Cortex of kidney (tissue), 1 donor: ENCODE results near the gene CHPT1.

Experiments used
- DNase-seq: peaks from one replicate; lab custom pipeline; 2025; lab: John Stamatoyannopoulos, UW

CHPT1 gene

GRCh38 chr12:101685092-101685491 lies 12.3 kb upstream of the CHPT1 start:
- DNase-seq, result no peak

DNA sequence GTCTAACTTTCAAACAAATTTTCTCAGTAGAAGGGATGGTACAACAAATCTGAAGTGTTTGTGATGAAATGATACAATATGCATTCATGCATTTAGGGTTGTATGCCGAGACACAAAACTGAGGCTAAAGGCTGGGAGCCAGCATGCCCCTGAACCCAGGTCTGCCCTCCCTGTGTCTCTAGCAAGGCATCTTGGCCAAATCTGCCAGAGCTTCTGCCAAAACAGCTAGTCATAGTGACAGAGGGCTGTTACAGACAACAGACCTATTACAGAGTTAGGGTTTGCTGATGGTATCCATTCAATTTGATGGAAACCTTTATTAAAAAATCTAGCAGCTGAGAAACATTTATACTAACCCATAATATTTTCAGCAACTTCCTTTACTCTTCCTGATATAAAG lies 11.3 kb upstream of the CHPT1 start:
- DNase-seq, result no peak

- DNase-seq, result no peak
These were observed 6.8 kb upstream of the CHPT1 start for GRCh38 chr12:101690544-101691098.

DNA sequence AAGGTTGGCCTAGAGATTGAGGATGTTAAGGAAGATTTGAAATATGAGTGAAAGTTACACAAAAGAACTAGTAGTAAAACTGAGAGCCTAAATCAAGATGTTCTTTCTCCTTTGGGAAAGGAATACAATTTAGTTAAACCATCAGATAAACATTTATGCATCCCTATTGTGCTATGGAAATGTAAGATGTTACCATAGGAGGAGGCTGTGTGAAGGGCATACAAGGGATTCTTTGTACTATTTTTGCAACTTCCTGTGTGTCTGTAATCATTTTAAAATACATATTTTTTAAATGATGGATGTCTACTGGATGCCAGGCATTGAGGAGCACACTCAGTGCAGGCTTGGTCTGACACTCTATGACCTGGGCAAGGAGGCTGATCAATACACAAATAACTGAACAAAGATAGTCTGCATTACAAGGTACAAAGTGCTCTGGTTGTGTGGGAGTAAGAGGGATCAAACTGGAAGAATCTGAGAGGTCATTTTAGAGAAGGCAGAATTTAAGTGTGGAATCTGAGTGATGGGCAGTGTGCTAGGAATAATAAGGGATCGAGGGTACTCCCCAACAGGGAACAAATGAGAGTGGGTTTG lies 5.8 kb upstream of the CHPT1 start:
- DNase-seq, result no peak

DNA sequence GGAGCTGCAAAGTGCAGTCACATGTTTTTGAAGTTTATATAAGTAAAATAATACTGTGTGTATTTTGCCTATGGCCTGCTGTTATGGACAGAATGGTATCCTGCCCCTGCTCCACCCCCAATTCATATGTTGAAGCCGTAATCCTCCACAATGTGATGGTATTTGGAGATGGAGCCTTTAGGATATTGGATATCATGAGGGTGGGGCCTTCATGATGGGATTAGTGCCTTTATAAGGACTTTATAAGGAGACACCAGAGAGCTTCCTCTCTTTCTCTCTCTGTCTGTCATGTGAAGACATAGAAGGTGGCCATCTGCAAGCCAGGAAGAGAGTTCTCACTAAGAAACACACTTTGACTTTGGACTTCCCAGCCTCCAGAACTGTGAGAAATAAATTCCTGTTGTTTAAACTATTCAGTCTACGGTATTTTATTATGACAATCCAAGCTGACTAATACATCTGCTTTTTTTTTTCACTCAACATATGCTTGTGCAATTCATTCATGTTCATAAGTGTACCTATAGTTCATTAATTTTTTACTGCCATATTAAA lies 3.1 kb upstream of the CHPT1 start:
- DNase-seq, result no peak

DNA sequence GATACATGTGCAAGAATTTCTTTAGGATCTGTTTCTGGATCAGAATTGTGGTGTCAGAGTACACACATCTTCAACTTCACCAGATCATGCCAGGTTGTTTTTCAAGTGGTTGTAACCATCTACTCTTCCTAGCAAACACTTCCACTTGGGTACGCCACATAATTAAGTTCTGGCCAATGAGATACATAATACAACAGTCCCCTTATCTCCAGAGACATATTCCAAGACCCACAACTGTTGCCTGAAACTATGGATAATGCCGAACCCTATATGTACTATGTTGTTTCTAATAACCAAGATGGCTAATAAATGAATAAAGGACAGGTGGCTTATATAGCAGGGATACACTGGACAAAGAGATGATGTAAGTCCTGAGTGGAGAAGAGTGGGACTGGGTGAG lies 2.5 kb upstream of the CHPT1 start:
- no peak for DNase-seq

DNA sequence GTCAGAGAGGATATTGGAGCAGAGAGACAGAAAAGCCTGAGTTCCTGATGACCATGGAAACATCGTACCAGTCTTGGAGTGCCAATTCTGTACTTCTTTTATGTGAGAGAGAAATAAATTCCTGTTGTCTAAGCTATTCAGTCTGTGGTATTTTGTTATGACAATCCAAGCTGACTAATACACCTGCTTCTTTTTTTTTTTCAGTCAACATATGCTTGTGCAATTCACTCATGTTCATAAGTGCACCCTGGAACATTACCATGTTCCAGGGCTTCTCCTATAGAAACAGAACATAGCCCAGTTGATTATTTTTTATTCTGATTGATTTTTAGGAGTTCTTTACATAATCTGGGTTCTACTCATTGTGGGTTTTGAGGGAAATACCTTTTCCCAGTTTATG lies 1.7 kb upstream of the CHPT1 start:
- no peak for DNase-seq

DNA sequence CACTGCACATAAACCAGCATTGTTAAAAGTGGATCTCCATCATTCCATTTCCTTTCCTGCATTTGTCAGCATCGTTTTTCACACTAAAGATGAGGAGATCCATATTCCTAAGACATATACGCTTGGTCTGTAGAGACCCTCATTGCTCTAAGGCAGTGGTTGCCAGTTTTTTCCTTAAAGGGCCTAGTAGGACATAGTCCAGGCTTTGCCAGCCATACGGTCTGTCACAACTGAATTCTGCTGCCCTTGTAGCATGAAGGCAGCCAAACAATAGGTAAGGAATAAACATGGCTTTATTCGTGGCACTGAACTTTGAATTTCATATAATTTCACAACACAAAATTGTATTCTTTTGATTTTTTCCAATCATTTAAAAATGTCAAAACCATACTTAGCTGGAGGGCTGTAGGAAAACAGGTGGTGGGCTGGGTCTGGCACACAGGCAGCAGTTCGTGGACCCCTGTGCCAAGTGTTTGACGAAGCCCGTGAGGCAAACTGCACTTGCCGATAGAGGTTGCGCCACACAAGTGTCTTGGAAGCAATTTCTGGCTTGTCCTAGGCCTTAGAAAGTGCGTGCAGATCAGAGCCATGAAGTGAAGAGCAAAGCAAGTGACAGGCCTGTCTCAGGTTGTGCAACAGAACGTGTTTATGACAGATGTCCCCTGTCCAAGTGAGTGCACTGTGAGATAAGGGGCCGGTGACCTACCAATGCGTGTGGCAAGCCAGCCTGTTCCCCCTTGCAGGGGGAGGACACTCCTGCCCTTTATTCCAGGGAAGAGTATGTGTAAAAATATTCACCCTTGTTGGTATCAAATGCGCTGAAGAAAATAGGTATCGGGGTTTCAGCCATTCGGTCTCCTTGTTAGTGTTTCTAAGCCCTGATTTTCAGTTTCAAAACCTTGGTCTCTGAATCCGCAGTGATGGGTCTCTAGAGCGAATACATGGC lies 916 bp upstream of the CHPT1 start:
- no peak for DNase-seq

GRCh38 chr12:101697930-101698799 lies 725 bp downstream of the CHPT1 start:
- peak; percentile 33 for DNase-seq

- DNase-seq, result no peak
These were observed 1.4 kb downstream of the CHPT1 start for GRCh38 chr12:101698800-101699347.

DNA sequence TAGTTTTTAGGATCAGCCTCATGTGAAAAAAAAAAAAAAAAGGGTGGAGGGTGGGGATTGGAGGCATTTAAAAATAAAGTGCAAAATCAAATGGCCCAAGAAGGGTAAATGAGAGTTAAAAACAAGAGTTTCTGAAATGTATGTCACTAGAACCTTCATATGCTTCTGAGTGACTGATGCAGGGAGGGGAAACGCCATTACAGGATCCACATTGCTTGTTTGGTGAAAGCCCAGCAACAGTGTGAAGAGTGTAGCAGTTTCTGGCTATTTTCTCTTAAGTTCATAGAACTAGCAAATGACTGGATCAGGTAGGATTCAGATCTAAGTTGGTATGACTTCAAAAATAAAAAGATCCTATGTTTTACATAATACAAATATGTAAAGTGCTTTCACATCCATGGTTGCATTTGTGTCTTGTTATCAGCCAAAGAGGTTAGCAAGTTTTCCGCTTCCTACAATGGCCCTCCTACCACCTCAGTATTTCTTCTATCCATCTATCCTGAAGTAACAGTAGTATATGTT lies 2.9 kb downstream of the CHPT1 start:
- no peak for DNase-seq

DNA sequence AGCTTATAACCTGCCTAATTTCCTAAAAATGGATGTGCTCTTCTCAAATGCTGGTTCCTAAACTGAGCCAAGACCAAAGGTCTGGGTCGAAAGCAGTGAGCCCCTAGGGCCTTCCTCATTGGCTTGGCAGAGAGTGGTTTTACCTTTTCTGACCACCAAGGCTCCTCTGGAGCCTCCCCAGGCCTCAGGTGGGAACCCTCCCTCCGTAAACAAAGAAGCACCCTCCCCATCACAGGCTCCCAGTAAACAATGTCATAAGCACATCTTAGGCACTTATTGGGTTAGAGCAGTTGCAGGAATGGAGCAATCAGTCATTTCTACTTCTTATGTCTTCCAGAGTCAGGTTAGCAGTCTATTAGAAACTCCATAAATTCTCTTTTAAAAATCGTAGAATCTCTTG lies 6.0 kb downstream of the CHPT1 start:
- DNase-seq, result no peak

DNA sequence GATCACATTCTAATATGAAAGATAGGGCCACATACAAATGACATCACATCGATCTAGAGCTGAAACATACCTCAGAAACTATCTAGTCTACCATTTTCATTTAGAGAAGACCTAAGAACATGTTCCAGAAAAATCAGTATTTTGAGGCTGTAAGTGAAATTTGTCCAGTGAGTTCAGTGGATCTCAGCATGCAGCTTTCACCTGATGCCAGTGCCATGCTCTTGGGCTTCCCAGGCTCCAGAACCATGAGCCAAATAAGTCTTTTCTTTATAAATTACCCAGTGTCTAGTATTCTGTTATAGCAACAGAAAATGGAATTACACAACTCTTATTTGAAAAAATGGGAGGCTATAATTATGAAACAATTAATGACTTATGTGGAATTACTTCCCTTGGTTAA lies 9.0 kb downstream of the CHPT1 start:
- no peak for DNase-seq

- DNase-seq, result no peak
These were observed 9.8 kb downstream of the CHPT1 start for GRCh38 chr12:101707131-101707782.

DNA sequence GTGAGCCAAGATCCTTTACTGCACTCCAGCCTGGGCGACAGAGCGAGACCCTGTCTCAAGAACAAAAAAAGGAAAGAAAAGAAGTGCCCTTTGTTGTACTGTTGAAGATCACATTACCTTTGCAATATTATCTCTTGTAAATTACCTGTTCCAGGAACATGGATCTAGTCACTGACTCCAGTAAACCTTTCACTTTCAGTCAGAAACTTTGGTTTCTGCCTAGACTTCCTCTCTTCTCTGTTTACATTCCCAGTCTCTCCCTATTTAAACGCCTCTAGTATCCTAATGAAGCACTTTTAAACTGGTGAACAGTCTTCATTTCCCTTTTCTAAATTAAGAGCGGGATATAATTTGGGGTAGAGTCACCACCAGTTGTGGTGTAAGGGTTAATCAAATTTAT lies 12.8 kb downstream of the CHPT1 start:
- no peak for DNase-seq

- DNase-seq, result no peak
These were observed 15.7 kb downstream of the CHPT1 start for GRCh38 chr12:101713059-101713682.

- DNase-seq, result no peak
These were observed 16.5 kb downstream of the CHPT1 start for GRCh38 chr12:101713930-101714329.

DNA sequence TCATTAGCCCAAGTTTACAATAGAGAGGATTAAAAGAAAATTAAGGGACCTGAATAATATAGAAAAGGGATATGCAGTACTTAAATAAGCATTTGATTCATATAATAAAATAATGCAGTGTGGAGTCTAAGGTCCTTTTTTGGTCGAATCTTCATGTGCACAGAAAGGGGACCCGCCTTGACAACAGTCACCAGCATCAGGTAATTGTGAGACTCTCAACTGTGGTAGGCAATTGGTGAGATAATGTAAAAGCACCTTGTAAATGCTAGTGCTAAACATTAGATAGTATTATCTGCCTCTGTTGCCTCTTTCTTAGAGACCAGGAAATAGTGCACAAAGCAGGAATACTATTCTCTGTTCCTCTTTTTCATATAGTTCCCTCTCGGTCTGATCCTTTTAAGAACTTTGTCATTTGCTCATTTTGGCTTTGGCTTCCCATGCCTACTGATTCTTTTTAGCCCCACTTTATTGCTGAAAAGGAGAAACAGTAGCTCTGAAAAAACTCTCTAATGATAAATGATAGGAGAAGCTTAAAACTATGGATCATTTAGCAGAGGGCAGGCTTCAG lies 17.5 kb downstream of the CHPT1 start:
- DNase-seq, result no peak

- DNase-seq, result no peak
These were observed 22.1 kb downstream of the CHPT1 start for GRCh38 chr12:101719566-101719965.

GRCh38 chr12:101720118-101720517 lies 22.7 kb downstream of the CHPT1 start:
- no peak for DNase-seq
